ENCODE data around the gene SHANK3.

SHANK3 gene

GRCh38 chr22:50660306-50660705, 12.3 kb upstream of the SHANK3 start:
- Histone ChIP-seq H3K9me3 (ENCODE audit: control insufficient read depth, insufficient read depth, low read depth, low read length) (no peaks in the 10 kb centered on the region), H3K36me3 (ENCODE audit: control insufficient read depth in 2 of 2, insufficient read depth in 1 of 2, low read length in 2 of 2) (no peaks in the 10 kb centered on the region; a peak in 1 of 3 replicates), H3K4me3 (ENCODE audit: low read depth, low read length) (no peak overlapping the region), H3K4me1 (ENCODE audit: control insufficient read depth, insufficient read depth, low read length) (no peaks in the 10 kb centered on the region), H3K27ac (ENCODE audit: extremely low read depth, low read depth, low read length) (no peak overlapping the region)
- ChIA-PET CTCF (no interaction called here), POLR2A (no interaction called here)
- TF ChIP-seq ZNF121 (tag by site-specific recombination; IDR thresholded peaks at IDR 0.05) (no peak), SETDB1 (IDR thresholded peaks at IDR 0.05; ENCODE audit: insufficient read length, low read length) (peak; percentile 42)

- Histone ChIP-seq H3K4me3 (ENCODE audit: low read depth, low read length) (no peak overlapping the region), H3K4me1 (ENCODE audit: control insufficient read depth, insufficient read depth, low read length) (no peaks in the 10 kb centered on the region), H3K27ac (ENCODE audit: extremely low read depth, low read depth, low read length) (no peak overlapping the region), H3K36me3 (ENCODE audit: control insufficient read depth in 2 of 2, insufficient read depth in 1 of 2, low read length in 2 of 2) (no peaks in the 10 kb centered on the region; a peak in 1 of 3 replicates), H3K9me3 (ENCODE audit: control insufficient read depth, insufficient read depth, low read depth, low read length) (no peaks in the 10 kb centered on the region)
- ChIA-PET POLR2A (no interaction called here), CTCF (interaction anchor here (0.6 kb wide), 1 partner anchor 89 kb away, joined by 4 read pairs; no protein-coding TSS in a partner anchor)
- TF ChIP-seq ZNF626 (tag by site-specific recombination; IDR thresholded peaks at IDR 0.05) = no peak
- no peak for TF ChIP-seq ZNF561 (tag by site-specific recombination; IDR thresholded peaks at IDR 0.05; ENCODE audit: borderline replicate concordance)
- TF ChIP-seq ZBTB8A (tag by site-specific recombination; IDR thresholded peaks at IDR 0.05) = no peak
- no peak for TF ChIP-seq ZFP3 (tag by site-specific recombination; IDR thresholded peaks at IDR 0.05; ENCODE audit: low read depth)
- no peak for TF ChIP-seq ZNF23 (tag by site-specific recombination; IDR thresholded peaks at IDR 0.05; ENCODE audit: borderline replicate concordance)
- no peak for TF ChIP-seq RBAK (tag by site-specific recombination; IDR thresholded peaks at IDR 0.05)
- TF ChIP-seq ZEB2 (tag by site-specific recombination; IDR thresholded peaks at IDR 0.05) = no peak
- TF ChIP-seq KLF8 (tag by site-specific recombination; IDR thresholded peaks at IDR 0.05) = no peak
Observed at GRCh38 chr22:50665212-50665611, 7.4 kb upstream of the SHANK3 start.

GRCh38 chr22:50665738-50666137, 6.9 kb upstream of the SHANK3 start:
- no peak overlapping the region for H3K4me3 ChIP-seq (ENCODE audit: low read depth, low read length)
- ChIA-PET POLR2A (no interaction called here), CTCF (interaction anchor here (0.6 kb wide), 1 partner anchor 89 kb away, joined by 4 read pairs; no protein-coding TSS in a partner anchor)
- no peaks in the 10 kb centered on the region; a peak in 1 of 3 replicates for H3K36me3 ChIP-seq (ENCODE audit: control insufficient read depth in 2 of 2, insufficient read depth in 1 of 2, low read length in 2 of 2)
- H3K4me1 ChIP-seq (ENCODE audit: control insufficient read depth, insufficient read depth, low read length) = no peaks in the 10 kb centered on the region
- H3K9me3 ChIP-seq (ENCODE audit: control insufficient read depth, insufficient read depth, low read depth, low read length) = no peaks in the 10 kb centered on the region
- no peak for TF ChIP-seq GFI1B (tag by site-specific recombination; IDR thresholded peaks at IDR 0.05)
- TF ChIP-seq KLF7 (tag by site-specific recombination; IDR thresholded peaks at IDR 0.05; ENCODE audit: borderline replicate concordance) = no peak
- TF ChIP-seq FEZF1 (tag by site-specific recombination; IDR thresholded peaks at IDR 0.05) = no peak
- no peak for TF ChIP-seq ZNF670 (tag by site-specific recombination; IDR thresholded peaks at IDR 0.05; ENCODE audit: low read depth)
- TF ChIP-seq ZNF639 (tag by site-specific recombination; IDR thresholded peaks at IDR 0.05) = no peak
- TF ChIP-seq ZNF18 (tag by site-specific recombination; IDR thresholded peaks at IDR 0.05) = no peak
- no peak for TF ChIP-seq ZNF514 (tag by site-specific recombination; IDR thresholded peaks at IDR 0.05)
- no peak for TF ChIP-seq ZBTB10 (tag by site-specific recombination; IDR thresholded peaks at IDR 0.05)
- TF ChIP-seq ZNF776 (tag by site-specific recombination; IDR thresholded peaks at IDR 0.05; ENCODE audit: borderline replicate concordance) = no peak
- H3K27ac ChIP-seq (ENCODE audit: extremely low read depth, low read depth, low read length) = no peak overlapping the region
